OCI-LY7 (cell line): Measurements from ENCODE around the gene ABCG2.

Experiments
- EZH2phosphoT487 ChIP-seq: fragments of 200-600 bp; sonication (generic); IDR thresholded peaks from 2 replicates; pipeline ENCODE4 v1.6.1; 2018; ENCODE audit warnings: low read depth, borderline replicate concordance, mild to moderate bottlenecking, mixed run types, antibody characterized with exemption, low read length, moderate library complexity, mixed read lengths
- TF ChIP-seq, protein P1 (sequence below): fragments of 200-600 bp; sonication (generic); conservative IDR thresholded peaks from 2 replicates; pipeline ENCODE4 v1.5.1; 2014; ENCODE audit warnings: mild to moderate bottlenecking, antibody characterized with exemption, low read length, moderate library complexity, mixed read lengths

DNA sequence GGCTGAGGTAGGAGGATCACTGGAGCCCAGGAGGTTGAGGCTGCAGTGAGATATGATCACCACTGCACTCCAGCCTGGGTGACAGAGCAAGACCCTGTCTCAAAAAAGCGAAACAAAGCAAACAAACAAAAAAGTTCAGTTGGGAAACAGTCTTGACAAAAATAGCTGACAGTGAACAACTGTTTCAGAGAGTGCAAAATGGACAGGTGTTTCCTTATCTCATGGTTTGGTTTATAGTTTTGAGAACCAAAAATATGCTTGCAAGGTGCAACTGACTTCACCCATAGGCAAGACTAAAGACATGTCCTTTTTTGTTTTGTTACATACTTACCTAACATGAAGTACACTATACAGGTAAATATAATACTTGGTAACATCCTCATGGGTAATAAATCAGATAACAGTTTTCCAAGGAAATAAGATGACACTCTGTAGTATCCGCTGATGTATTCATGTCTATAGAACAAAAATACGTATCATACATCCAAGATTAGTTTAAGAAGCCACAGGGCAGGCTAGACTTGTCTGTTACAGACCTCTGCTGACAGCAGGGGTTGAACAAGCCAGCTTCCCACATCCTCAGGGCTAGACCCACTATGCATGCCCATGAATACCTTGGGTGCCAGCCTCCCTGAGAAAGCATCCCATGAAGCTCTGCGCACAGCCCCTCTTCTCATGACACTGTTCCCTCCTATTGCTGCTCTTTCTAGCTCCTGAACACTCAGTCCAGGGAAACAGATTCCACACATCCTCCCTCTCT lies 59.3 kb downstream of the ABCG2 start:
- TF ChIP-seq, protein P1, sequence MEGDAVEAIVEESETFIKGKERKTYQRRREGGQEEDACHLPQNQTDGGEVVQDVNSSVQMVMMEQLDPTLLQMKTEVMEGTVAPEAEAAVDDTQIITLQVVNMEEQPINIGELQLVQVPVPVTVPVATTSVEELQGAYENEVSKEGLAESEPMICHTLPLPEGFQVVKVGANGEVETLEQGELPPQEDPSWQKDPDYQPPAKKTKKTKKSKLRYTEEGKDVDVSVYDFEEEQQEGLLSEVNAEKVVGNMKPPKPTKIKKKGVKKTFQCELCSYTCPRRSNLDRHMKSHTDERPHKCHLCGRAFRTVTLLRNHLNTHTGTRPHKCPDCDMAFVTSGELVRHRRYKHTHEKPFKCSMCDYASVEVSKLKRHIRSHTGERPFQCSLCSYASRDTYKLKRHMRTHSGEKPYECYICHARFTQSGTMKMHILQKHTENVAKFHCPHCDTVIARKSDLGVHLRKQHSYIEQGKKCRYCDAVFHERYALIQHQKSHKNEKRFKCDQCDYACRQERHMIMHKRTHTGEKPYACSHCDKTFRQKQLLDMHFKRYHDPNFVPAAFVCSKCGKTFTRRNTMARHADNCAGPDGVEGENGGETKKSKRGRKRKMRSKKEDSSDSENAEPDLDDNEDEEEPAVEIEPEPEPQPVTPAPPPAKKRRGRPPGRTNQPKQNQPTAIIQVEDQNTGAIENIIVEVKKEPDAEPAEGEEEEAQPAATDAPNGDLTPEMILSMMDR: no peak
- no peak for TF ChIP-seq EZH2phosphoT487
